Measurements from ENCODE around the gene METTL25B.

The METTL25B gene

DNA sequence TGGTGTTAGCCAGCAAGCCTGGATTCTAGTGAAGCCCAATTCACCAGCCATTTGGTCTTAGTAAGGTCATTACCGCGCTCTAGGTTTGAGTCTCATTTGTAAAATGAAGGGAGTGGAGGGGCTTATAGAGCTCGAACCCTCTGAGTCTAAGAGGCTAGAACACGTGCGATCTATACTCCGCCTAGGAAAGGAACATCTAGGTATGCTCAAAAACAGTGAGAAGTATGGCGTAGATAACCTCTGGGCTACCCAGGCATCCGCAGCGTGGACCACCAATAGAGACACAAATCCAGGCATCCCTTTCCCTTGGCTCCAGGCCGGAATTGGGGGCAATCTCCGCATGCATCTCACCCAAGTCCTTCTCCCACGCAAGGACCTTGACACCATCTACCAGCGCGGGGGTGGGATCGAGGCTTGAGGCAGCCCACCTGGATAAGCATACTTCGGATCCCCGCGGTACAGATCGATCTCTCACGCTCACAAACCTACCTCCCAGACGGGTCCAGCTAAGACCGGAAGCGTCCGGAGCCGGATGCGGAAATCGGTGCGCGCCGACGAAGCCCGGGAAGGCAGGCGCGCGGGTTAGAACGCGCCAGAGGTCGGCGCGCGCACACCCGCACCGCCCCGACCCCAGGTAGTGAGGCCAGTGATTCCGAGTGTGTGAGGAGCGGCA, at the start of gene METTL25B:
METTL25B (plus strand) TSS at position 544 of the 673 bp plus-strand sequence. CDS start 636 bp downstream, outside the sequence.
- DNase-seq = no peak

DNA sequence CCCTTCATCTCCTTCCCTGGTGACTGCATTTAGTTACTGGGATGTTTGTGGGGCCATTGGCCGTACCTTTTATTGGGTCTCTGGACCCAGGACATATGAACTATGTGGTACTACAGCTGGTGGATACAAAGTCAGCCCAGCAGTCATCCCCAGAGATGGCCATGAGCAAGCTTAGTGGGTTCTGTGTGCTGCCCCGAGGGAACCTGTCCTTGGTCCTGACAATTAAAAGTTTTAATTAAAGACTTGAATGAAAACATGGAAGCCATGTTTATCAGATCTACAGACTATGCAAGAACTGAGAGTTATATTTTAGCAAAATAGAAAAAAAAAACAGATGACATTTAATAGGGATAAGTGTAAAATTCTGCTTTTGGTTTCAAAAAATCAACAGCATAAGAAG, 48.2 kb upstream of the METTL25B start:
- no peak for DNase-seq

DNA sequence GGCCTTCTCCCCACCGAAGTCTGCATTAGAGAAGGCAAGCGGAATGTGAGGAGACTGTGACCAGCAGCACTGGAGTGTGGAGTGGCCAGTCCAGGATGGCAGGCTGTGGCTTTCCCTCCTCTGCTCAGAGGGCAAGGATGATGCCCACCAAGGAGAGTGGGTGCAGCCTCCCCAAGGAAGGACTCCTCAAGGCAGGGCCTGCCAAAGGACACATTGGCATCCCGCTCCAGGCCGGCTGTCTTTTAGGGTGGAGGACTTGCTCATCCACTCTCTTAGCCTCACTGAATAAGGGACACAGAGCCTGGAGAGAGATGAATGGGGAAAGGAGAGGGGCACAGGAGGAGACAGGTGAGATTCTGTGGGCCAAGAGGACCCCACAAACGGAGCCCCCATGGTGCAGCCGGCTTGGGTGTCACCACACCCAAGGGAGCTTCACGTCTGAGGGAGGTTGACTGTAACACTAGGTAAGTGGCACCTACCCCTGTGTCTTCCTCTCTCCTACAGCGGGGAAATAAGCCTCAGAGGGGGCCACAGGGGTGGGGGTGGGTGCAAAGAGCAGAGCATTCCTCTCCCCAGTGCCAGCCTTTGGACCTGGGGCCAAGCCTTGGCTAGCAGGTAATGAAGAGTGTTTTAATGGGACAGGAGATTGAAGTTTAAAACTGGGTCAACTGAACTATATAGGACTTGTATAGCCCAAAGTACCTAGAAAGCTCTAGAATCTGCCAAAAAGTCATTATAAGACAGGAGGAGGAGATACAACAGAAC, 46.9 kb upstream of the METTL25B start:
- no peak for DNase-seq

DNA sequence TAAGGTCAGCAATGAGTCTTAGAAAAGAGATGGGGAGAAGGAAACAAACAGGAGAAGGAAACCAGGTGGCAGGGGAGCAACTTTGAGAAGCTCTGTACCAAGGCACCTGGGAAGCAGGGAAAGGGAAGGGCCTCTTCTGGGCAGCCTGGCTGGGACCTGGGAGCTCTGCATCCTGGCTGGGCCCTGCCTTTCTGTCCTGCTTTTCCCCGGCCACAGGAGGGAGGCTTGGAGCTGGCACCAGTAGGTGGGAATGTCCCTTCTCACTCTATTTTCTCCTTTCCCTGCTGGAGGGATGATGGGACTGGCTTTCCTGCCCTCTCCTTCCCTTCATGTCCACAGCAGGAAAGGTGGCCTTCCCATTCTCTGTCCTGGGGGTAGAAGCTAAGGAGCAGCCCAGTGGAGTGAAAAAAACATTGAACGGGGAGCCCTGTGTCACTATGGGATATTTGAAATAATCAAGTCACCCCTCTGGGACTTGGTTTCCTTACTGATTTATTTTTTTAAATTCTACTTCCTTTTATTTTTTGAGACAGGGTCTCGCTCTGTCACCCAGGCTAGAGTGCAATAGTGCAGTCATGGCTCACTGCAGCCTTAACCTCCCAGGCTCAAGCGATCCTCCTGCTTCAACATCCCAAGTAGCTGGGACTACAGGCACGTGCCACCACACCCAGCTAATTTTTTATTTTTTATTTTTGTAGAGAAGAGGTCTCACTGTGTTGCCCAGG, 45.9 kb upstream of the METTL25B start:
- no peak for DNase-seq

DNA sequence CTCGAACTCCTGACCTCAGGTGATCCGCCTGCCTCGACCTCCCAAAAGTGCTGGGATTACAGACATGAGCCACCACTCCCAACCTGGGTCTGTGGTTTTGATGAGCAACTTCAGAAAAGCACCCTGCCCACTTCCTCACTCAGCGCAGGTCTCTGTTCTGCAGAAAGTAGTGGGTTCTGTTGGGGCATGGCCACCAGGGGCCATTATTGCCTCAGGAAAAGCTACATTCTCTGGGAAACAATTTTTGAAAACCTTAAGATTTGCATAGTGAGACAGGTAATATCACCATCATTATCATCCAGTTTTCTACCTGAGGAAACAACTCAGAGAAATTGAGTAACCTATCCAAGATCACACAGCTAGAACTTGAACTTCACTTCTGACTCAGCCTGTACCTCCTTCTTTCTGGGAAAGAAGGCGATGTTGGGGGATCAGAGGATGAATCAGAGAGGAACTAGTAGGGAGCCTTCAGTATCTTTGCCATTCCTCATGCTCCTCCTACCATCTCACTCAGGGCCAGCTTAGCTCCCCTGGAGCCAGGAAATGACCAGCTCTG, 44.0 kb upstream of the METTL25B start:
- DNase-seq = no peak

DNA sequence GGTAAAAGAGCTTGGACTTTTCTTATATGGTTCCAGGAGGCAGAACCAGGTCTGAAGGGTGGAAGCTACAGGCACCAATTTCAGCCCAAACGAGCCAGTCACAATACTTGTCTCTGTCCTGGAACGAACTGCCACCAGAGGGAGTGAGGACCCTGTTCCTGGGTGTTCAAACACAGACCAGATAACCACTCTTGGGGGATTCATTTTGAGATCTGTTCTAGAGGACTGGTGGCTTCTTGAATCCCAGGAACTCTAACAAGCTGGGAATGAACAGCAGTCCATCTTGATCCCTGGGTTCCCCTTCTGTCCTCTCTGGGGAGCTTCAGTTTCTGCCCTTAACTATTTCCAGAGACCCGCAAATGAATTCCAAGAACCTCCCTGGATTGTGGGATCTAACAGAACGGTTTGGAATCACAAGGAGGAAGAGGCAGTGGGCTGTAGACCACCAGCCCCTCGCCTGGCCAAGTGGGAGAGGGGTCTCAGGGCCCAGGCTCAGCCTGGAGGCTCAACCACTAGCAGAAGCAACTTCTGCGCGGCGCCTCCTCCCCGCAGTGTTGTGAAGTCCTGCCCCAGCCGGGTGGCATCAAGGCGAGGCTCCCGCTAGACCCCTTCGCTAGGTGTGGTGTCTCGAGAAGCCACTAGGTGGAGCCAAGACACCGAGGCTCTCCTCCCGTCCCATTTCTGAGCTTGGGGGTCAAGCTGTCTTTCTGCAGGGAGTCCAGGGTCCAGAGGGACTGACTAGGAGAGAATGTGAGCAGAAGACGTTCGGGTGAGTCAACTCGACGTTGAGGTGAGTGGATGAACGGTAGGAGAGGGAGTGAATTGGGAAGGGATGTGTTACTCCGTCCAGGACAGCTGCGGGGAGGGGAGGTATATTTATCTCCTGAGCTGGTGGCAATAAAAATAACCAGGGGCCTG, 39.0 kb upstream of the METTL25B start:
- peak; percentile 90 for DNase-seq

DNA sequence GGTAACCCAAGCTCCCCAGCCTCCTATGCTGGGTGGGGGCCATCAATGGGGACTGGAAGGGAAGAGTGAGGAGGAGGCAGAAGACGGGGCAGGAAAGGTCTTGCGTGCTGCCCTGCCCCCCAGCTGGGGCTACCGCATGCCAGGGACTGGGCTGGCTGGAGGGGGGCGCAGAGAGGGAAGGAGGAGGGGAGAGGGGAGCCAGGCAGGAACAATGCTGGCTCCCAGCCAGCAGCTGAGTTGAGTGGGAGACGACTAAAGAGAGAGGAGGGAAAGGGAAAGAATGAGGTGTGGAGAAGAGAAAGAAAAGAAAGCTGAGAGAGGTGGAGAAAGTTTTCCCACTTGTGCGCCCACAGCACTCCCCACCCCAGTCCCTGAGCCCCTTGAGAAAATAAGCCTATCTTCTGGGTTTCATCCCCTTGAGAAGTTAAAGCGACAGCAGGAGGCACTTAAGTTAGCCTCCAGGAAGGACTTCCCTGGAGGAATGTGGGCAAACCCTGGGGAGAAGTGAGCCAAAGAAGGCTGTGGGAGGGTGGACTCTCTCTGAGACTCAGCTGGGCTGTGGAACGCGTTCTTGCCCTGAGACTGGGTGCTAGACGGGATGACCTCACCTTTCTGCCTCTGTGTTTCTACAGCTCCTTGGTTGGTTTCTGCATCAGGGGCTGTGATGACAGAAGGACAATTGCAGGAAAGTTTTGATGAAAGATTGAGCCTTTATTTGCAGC, 38.2 kb upstream of the METTL25B start:
- no peak for DNase-seq

DNA sequence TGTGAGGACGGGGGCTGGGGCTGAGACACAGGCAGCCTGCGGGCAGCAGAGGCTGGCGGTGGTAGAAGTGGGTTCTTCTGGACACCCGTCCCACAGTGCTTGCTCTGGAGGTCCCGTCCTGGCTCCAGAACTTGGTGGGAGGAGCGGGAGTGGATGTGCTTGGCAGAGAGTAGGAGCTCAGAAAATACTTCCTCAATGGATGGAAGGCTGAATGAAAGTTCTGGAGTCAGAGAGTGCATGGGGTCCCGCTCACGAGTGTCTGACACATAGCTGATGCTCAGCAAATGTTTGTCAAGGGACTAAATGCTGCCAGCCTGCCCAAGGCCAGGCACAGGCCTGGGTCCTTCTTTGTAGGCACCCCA, 37.6 kb upstream of the METTL25B start:
- DNase-seq = no peak

DNA sequence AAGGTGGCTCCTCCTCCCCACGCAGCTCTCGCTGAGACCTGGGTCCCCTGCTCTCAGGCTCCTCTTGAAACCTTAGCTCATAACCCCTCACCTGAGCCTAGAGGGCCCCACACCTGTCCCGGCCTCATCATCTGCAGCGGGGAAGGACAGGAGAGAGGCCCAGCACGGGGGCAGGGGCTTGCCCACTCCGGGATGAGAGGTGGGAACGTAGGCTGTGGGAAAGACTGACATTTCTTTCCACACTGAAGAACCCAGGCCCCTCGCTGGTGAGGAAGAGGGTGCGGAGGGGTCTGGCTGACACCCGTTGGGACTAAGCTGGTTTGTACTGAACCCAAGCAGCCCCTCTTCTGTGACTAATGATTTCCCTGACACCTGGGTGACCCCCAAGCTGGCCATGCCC, 37.1 kb upstream of the METTL25B start:
- no peak for DNase-seq

DNA sequence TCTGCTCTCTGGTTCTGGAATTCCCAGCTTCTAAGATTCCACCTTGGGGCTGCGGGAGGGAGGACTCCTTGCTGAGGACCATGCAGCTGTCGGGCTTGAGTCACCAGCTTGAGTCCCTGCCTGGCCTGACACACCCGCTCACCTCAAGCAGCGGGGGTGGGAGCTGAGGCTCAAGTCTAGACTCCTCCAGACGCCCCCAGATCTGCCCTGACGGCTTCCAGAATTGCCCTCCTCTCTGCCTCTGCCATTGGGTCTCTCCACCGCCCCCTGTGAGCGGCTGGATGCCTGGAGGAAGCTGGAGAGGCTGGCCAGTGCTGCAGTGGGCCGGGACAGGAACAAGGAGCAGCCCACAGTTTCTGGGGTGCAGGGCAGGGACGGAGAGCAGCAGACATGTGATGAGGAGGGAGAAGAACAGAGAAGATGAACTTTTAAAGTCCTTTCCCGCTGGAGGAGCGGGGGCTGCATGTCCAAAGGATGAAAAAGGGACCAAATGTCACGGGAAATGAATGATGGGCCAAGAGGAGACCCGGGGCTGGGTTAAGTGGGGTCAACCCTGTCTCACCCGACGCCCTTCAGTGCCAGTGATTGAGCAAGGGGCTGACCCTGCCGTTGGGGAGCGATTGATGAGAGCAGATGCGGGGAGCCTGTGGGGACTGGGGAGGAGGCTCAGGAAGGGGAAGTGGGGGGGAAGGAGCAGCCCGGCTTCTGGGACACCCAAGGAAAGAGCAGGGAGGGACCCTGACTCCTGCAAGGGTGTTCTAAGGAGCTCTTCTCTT, 36.4 kb upstream of the METTL25B start:
- DNase-seq = no peak

DNA sequence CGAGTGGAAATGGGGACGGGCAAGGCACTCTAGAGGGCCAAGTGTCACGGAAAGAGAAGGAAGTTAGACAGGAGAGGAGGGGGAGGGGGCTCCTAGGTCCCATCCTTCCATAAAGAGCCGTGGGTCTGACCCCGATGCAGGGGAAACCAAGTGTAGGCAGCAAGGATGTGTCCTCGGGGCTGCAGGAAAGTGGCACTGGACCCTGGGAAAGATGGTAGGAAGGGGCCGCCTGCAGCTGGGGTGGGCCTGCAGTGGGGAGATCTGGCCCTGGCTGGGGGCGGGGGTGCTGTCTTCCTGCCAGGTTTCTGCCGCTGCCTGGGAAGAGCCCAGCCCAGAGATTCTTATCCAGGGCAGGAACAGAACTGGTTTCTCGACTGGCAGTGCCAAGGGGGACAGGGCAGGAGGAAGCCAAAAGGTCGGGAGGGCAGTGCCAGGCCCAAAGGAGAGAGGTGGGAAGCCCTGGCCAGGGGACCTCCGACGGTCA, 35.8 kb upstream of the METTL25B start:
- DNase-seq = no peak

DNA sequence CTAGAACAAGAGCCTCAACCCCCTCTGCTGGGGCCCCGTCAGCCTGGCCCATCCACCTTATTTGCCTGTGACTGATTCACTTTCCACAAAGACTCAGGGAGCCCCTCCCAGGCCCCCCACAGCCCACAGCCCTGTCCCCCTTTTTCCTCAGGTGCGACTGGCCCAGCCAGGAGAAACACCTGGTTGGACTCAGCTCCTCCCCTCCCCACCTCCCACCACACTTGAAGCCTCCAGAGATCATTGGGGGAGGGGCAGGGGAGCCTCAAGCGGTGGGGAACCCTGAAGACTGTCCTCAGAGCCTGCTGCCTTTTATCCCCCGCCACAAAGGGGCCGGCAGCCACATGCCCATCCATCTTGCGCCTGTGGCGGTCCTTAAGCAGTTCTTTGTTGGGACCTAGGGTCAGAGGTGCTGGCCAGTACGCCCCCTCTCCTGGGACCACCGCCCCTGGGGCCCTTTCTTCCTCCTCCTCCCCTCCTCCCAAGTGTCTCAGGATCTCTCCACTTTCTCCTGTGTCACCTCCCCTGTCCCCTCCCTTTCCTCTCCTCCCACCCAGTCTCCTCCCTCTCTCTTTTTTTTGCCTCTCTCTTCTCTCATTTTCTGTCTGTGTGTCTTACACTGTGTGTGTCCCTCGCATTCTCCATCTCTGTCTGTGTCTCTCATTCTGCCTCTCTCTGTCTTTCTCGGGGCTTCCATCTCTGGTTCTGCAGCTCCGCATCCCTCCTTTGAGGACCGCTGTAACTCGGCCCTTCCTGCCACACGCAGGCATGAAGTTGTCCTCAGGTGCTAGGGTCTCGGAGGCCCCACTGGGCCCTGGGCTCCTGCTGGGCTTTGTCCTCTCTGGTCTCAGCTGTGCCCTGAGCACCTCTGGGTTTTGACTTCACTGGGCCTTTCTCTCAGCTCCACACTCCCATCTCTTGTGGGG, 35.1 kb upstream of the METTL25B start:
- peak; percentile 65 for DNase-seq

DNA sequence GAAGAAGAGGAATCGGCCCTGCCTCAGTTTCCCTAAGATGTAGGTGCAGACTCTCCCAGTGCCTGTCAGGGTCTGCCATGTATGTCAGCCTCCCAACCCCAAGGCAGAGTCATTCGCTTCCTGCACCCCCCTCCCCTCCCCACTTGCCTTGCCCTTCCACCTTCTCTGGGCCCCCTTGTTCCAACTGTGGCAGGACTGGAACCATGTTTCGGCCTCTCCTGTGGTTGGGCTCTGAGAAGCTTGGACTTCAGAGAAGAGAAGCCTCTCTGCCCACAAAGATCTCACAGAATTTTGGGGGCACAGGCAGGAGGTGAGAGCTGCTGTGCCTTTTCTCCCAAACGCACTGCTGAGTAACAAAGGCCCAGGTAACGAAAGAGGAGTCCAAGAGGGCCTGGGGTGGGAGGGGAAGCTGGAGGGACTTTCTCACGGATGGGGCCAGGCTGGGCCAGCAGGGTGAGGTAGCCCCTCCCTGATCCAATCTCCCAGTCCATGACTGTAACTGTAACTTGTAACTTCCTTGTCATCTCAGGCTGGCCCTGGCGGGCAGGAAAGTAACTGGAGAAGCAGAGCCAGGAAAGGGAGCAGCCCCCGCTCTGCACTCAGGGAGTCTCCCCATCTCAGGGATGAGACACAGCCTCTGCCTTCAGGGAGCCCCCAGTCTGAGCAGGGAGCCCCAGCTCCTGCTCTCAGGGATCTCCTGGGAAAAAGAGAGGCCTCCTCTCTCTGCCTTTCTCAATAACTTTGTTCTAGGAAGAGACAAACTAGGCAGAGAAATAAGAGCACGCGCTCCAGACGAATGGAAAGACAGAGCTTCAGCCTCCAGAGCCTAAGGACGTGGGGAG, 34.2 kb upstream of the METTL25B start:
- no peak for DNase-seq

DNA sequence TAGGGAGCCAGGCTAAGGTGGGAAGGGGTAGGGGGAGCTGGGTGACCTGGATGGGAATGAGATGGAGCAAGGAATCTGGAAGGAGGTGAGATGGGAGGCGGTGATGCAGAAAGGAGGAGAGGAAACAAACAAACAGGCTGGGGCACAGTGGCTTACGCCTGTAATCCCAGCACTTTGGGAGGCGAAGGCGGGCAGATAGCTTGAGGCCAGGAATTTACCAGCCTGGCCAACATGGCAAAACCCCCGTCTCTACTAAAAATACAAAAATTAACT, 33.6 kb upstream of the METTL25B start:
- DNase-seq = no peak

DNA sequence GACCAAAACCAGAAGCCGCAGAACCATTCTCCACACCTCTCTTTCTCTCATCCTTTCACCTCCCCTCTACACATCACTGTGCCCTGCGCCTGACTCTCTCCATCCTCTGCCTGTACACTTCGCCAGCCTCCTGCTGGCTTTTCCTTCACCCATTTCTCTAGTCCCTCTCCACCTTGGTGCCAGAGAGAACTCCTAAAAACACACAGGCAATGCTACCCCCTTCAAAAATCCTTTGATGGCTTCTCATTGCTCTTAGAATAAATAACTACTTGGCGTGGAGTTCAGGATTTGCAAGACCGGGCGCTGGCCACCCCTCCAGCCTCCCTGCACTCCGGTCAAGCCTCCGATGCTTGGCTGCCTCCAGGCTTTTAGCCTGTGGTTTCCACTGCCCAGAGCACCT, 31.5 kb upstream of the METTL25B start:
- no peak for DNase-seq

DNA sequence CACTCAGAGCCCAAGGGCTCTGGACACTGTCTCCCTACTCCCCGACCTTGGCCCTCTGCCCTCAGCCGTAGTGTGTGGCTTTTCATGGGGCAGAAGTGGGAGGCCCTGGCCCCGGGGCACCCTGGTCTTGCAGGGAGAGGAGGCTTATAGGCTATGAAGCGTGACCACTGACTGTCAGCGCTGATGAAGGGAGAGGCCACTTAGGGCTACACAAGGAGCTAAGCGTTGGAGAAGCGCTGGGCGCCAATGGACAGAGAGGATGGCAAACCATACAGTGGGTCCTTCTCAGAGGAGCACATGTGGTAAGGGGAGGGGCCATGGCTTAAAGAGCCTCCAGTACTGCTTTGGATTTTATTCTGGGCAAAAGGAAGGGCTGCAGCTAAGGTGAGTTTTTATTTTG, 30.8 kb upstream of the METTL25B start:
- DNase-seq = no peak

DNA sequence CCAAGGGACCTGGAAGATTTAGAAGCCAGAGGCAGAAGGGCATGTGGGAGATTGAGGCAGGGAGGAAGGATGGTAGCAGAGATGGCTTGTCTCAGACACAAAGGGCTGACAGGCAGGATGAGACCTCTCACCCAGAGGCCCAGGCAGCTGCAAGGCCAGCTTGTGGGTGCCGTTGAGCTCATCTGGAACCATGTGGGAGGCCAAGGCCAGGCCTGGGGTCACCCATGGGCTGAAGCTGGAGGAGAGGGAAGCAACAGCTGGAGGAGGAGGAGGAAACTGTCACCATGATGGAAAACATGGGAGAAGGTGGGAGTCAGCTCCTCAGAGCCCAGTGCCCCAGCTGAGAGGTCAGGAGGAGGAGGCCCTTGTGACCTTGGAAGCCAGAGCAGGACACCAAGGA, 29.3 kb upstream of the METTL25B start:
- DNase-seq = no peak

DNA sequence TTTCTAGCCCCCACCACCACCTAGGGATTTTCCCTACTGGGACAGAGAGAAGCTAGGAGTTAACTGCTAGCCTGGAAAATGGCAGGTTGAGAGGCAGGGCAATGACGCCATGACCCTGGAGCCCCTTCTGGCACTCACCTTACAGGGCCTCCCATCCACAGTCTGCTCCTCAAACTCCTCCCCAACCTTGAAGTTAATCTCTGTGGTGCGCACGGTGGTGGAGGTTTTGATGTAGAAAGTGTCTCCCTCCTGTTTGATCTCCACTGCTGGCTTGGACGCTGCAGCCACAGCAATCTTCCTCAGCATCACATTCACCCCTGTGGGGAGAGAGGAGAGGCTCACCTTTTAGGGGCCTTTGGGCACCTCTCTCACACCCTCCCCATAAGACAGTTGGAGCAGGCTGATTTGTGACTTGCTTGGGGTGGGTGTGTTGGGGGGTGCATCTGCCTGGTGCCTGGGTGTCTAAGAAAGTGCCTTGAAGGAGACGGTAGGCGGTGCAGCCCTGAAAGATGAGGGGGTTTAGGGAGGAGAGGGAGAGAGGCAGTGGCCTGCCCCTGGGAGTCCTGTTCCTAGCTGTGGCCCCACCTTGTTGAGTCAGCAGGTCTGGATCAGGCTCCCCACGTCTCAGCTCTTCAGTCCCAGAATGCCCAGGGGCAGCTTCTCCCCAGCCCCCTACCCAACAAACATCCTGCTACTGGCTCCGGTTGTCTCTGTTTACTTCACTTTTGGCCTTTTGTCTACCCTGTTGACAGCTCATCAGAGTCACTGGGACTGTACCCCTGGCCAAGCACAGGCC, 27.3 kb upstream of the METTL25B start:
- no peak for DNase-seq

Measured in right forelimb (tissue), 1 donor.